B cell (primary cell): Measurements from ENCODE around the gene PPP3R1.

Experiments used
- CTCF ChIP-seq: fragments of 200-600 bp; IDR thresholded peaks from one replicate; pipeline ENCODE4 v1.8.0; 2022; ENCODE audit warnings: antibody characterized with exemption, mild to moderate bottlenecking
- EZH2 ChIP-seq: IDR thresholded peaks from 2 replicates; pipeline ENCODE4 v1.6.1; 2012; ENCODE audit warnings: borderline replicate concordance, low read depth, mild to moderate bottlenecking, moderate library complexity, low read length; ENCODE audit not compliant: insufficient read depth, poor library complexity, severe bottlenecking

GRCh38 chr2:68226794-68227193, 25.5 kb downstream of the PPP3R1 start:
- TF ChIP-seq EZH2: no peak
- TF ChIP-seq CTCF: no peak
